GM21786 (cell line): ENCODE data around the gene EMC7.

Source experiments
- ATAC-seq: cut with Tn5 transposase; IDR thresholded peaks from one replicate; pipeline ENCODE4 v1.9.1; 2021; ENCODE audit not compliant: unreplicated experiment

The EMC7 gene

DNA sequence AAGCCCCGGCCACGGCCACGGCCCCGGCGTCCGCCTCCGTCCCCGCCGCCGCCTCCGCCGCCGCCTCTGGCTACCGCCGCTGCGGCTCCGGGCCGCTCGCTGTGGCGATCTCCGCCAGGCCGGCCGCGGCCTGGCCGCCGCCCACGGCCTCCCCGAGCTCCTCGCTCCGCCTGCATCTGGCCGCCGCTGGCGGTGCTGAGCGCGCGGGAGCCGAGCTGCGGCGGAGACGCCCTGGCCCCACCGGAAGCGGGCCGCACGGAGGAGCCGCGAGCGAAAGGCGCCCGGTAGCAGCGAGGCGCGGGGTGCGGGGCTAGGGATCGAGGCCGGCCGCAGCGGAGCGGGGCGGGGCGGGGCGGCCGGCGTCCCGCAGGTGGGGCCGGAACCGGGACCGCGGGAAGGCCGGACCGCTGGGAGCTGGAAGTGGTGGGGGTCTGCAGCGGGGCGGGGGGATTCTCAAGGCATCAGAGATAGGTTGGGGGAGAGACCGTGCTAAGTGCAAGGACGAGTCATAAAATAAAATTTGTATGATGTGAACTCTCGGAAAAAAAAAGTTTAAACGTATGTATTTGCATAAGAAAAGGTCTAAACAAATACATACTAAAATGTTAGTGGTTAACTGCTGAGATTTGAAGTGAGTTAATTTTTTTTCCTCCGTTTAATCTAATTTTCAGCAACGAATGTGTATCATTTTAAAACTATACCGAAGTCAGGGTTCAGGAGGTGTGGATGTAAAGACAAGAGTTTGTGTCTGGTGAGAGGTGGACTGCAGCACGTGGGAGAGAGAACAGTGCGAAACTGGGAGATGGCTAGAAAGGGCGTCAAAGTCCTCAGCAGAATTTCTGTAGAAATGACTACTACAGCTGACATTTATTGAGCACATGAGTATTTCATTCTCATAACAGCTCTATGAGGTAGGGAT is 62.5 kb downstream of the EMC7 start, which contains the start of gene AVEN:
AVEN (minus strand) TSS at position 334 of the 919 bp plus-strand sequence; CDS start at position 176, 158 bp downstream.
- peak; percentile 36 for ATAC-seq

DNA sequence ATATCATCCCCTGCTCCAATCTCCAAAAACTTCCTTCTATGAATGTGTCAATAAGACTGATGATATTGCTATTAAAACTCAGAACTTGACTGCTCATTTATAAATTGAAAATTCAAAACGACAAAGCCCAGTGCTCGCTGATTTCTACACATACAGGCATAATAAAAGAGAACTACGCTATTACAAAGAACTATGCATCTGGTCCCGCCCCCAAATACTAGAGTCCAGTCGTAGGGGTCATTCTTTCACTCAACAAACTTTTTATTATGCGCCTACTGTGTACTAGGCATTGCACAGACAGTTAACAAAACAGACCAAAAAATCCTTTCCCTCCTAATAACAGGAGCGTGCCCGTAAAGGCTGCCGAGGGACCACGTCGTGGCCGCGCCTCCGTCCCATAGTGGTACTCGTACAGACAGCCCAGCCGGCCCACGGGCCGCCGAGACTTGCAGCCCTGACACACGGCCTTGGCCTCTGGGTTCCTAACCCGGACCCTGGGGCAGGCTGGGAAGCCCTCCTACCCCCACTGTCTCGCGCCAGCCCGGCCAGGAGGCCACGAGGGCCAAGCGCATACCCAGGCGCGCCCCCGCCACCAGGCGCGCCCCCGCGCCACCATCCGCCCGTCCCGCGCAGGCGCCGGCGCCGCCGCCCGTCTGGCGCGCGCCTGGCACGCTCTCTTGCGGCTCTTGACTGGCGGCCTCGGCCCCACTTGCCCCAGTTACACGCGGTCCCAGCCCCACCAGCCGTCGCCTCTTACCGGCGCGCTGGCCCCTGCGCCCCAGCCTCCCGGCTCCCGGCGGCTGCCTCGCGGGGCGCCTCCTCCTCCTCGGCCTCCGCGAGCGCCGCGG is 63.4 kb downstream of the EMC7 start:
- peak; percentile 56 for ATAC-seq
